H9 (cell line): Measurements from ENCODE around the gene SRSF7. TPM values are rescaled to one million over a fixed set of nuclear protein-coding genes. Genes with fewer than 3 reads are reported as not detected.

Experiments
- DNase-seq: peaks from one replicate; pipeline ENCODE4 v3.0.0-alpha.2; 2017
- H2AFZ ChIP-seq: one replicate; pipeline ENCODE4 v1.6.1; 2013; ENCODE audit warnings: mild to moderate bottlenecking, low read length, control low read depth, moderate library complexity
- H2AK5ac ChIP-seq: 2 replicates; pipeline ENCODE4 v1.6.1; 2013; ENCODE audit warnings: low read length, control low read depth, mixed read lengths; ENCODE audit not compliant: insufficient read length
- H2BK120ac ChIP-seq: one replicate; pipeline ENCODE4 v1.6.1; 2013; ENCODE audit warnings: low read depth, mild to moderate bottlenecking, low read length, control low read depth, inconsistent platforms; ENCODE audit not compliant: poor library complexity, severe bottlenecking
- H2BK12ac ChIP-seq: 2 replicates; pipeline ENCODE4 v1.6.1; 2013; ENCODE audit warnings: low read length, control low read depth, mixed read lengths, low read depth; ENCODE audit not compliant: insufficient read length
- H2BK15ac ChIP-seq: 2 replicates; pipeline ENCODE4 v1.6.1; 2013; ENCODE audit warnings: low read depth, low read length, control low read depth
- H2BK20ac ChIP-seq: one replicate; pipeline ENCODE4 v1.6.1; 2013; ENCODE audit warnings: low read depth, mild to moderate bottlenecking, low read length, control low read depth, inconsistent platforms; ENCODE audit not compliant: poor library complexity, severe bottlenecking
- H2BK5ac ChIP-seq: 2 replicates; pipeline ENCODE4 v1.6.1; 2013; ENCODE audit warnings: low read length, control low read depth, mixed read lengths; ENCODE audit not compliant: insufficient read length
- H3K14ac ChIP-seq: 2 replicates; pipeline ENCODE4 v1.6.1; 2013; ENCODE audit warnings: low read length, control low read depth; ENCODE audit not compliant: insufficient read depth
- H3K18ac ChIP-seq: 2 replicates; pipeline ENCODE4 v1.6.1; 2013; ENCODE audit warnings: low read depth, mild to moderate bottlenecking, mixed read lengths, low read length, control low read depth; ENCODE audit not compliant: insufficient read length
- H3K23ac ChIP-seq: 2 replicates; pipeline ENCODE4 v1.6.1; 2013; ENCODE audit warnings: low read length, control low read depth, mixed read lengths, low read depth; ENCODE audit not compliant: insufficient read length
- H3K23me2 ChIP-seq: 2 replicates; pipeline ENCODE4 v1.6.1; 2013; ENCODE audit warnings: low read depth, mild to moderate bottlenecking, mixed read lengths, low read length, control low read depth; ENCODE audit not compliant: insufficient read length, poor library complexity, severe bottlenecking
- H3K27ac ChIP-seq: 2 replicates; pipeline ENCODE4 v1.5.1; 2013; ENCODE audit warnings: low read length, control low read depth, mixed read lengths, low read depth; ENCODE audit not compliant: insufficient read length
- H3K27me3 ChIP-seq: 2 replicates; pipeline ENCODE4 v1.6.1; 2013; ENCODE audit warnings: low read length, control low read depth, inconsistent platforms; ENCODE audit not compliant: insufficient read depth
- H3K4ac ChIP-seq: 2 replicates; pipeline ENCODE4 v1.6.1; 2013; ENCODE audit warnings: low read depth, mild to moderate bottlenecking, control low read depth, inconsistent platforms, low read length, moderate library complexity
- H3K4me1 ChIP-seq: 2 replicates; pipeline ENCODE4 v1.6.1; 2013; ENCODE audit warnings: low read length, control low read depth, inconsistent platforms; ENCODE audit not compliant: insufficient read depth
- H3K4me2 ChIP-seq: 2 replicates; pipeline ENCODE4 v1.6.1; 2013; ENCODE audit warnings: low read length, control low read depth, mixed read lengths; ENCODE audit not compliant: insufficient read length, insufficient read depth
- H3K56ac ChIP-seq: 2 replicates; pipeline ENCODE4 v1.6.1; 2013; ENCODE audit warnings: low read depth, mild to moderate bottlenecking, mixed read lengths, low read length, control low read depth; ENCODE audit not compliant: insufficient read length
- H3K79me1 ChIP-seq: 2 replicates; pipeline ENCODE4 v1.6.1; 2013; ENCODE audit warnings: low read depth, mild to moderate bottlenecking, moderate library complexity, low read length, control low read depth, inconsistent platforms; ENCODE audit not compliant: insufficient read depth, poor library complexity, severe bottlenecking
- H3K79me2 ChIP-seq: 2 replicates; pipeline ENCODE4 v1.6.1; 2013; ENCODE audit warnings: low read length, control low read depth, inconsistent platforms; ENCODE audit not compliant: insufficient read depth
- H3K9ac ChIP-seq: 2 replicates; pipeline ENCODE4 v1.6.1; 2013; ENCODE audit warnings: low read length, control low read depth, mixed read lengths; ENCODE audit not compliant: insufficient read length; ENCODE audit errors: extremely low read depth
- H3K9me3 ChIP-seq: one replicate; pipeline ENCODE4 v1.6.1; 2013; ENCODE audit warnings: low read depth, low read length, inconsistent platforms; ENCODE audit not compliant: control insufficient read depth
- H3T11ph ChIP-seq: one replicate; pipeline ENCODE4 v1.6.1; 2013; ENCODE audit warnings: mild to moderate bottlenecking, low read length, control low read depth, inconsistent platforms
- H4K20me1 ChIP-seq: one replicate; pipeline ENCODE4 v1.6.1; 2013; ENCODE audit not compliant: control insufficient read depth, insufficient read length, insufficient read depth
- H4K5ac ChIP-seq: 2 replicates; pipeline ENCODE4 v1.6.1; 2013; ENCODE audit warnings: low read depth, mild to moderate bottlenecking, mixed read lengths, low read length, control low read depth; ENCODE audit not compliant: insufficient read length
- H4K8ac ChIP-seq: replicated peaks from 2 replicates; pipeline ENCODE4 v1.6.1; 2013; ENCODE audit warnings: low read length, control low read depth, mixed read lengths, low read depth; ENCODE audit not compliant: insufficient read length
- H4K91ac ChIP-seq: 2 replicates; pipeline ENCODE4 v1.6.1; 2013; ENCODE audit warnings: low read depth, mild to moderate bottlenecking, moderate library complexity, mixed read lengths, low read length, control low read depth; ENCODE audit not compliant: insufficient read length
- H3K27ac Mint-ChIP-seq, 3 experiments: 2 replicates in 2 of 3; 3 replicates in 1 of 3; pipeline ENCODE4 v1.8.0; 2020 to 2021; ENCODE audit warnings: mixed read lengths in 3 of 3, mild to moderate bottlenecking in 1 of 3, moderate library complexity in 1 of 3
- H3K27me3 Mint-ChIP-seq: 2 replicates; pipeline ENCODE4 v1.8.0; 2021; ENCODE audit warnings: low read depth, mild to moderate bottlenecking, moderate library complexity, mixed read lengths
- H3K36me3 Mint-ChIP-seq, 3 experiments: 2 replicates in 2 of 3; 3 replicates in 1 of 3; pipeline ENCODE4 v1.8.0; 2020 to 2021; ENCODE audit warnings: low read depth in 3 of 3, mixed read lengths in 3 of 3; ENCODE audit not compliant: insufficient read depth in 1 of 3
- H3K4me1 Mint-ChIP-seq, 2 experiments: 2 replicates each; pipeline ENCODE4 v1.8.0; 2020; ENCODE audit warnings: mixed read lengths in 2 of 2
- H3K4me3 Mint-ChIP-seq, 2 experiments: 2 replicates in 1 of 2; 3 replicates in 1 of 2; pipeline ENCODE4 v1.8.0; 2020 to 2021; ENCODE audit warnings: mild to moderate bottlenecking in 2 of 2, mixed read lengths in 2 of 2, moderate library complexity in 1 of 2
- H3K9me3 Mint-ChIP-seq, 2 experiments: 2 replicates in 1 of 2; 3 replicates in 1 of 2; pipeline ENCODE4 v1.8.0; 2020; ENCODE audit warnings: mild to moderate bottlenecking in 2 of 2, mixed read lengths in 2 of 2, moderate library complexity in 1 of 2
- CTCF ChIP-seq: fragments of 200-600 bp; sonication (generic); conservative IDR thresholded peaks from 3 replicates; pipeline ENCODE4 v1.8.0; 2021; ENCODE audit warnings: antibody characterized with exemption, mild to moderate bottlenecking
- WGBS: extraction: QIAGEN DNeasy Blood & Tissue Kit; methylation state at CpG from one replicate; pipeline ENCODE4 v1.1.7; 2013; ENCODE audit warnings: missing lambda C conversion rate, low lambda C conversion rate, mixed read lengths; ENCODE audit not compliant: insufficient read length; ENCODE audit errors: extremely low coverage; 5-methylcytosine and 5-hydroxymethylcytosine counted together
- total RNA-seq: library from RNA; stranded (reverse); gene quantifications from 2 replicates; pipeline ENCODE4 v1.2.1, GENCODE V29; 2021

Gene SRSF7
- total RNA-seq, 1 experiment from 2014 or later: 576 TPM

- H3K18ac ChIP-seq: no peak overlapping the region
- no peak overlapping the region for H2AK5ac ChIP-seq
- H3K36me3 Mint-ChIP-seq: peaks cover 70 to 91% (median 72%) of the 10 kb centered on the region in 3 experiments
- H3T11ph ChIP-seq: no peak overlapping the region
- H3K27me3 Mint-ChIP-seq: no peaks in the 10 kb centered on the region; the same call in 1 of the 2 replicates
- H3K9me3 ChIP-seq: no peaks in the 10 kb centered on the region
- H3K79me1 ChIP-seq: no peaks in the 10 kb centered on the region
- peaks cover 4 to 5% of the 10 kb centered on the region in 2 experiments; a peak in 4 of 5 replicates for H3K9me3 Mint-ChIP-seq
- H3K14ac ChIP-seq: no peak overlapping the region
- TF ChIP-seq CTCF: no peak
- H4K20me1 ChIP-seq: no peaks in the 10 kb centered on the region
- no peak for DNase-seq
- no peaks in the 10 kb centered on the region for H3K23me2 ChIP-seq
- no peak overlapping the region for H2BK5ac ChIP-seq
- no peak overlapping the region for H4K91ac ChIP-seq
- H3K27me3 ChIP-seq: no peaks in the 10 kb centered on the region
- no peak overlapping the region for H3K27ac ChIP-seq
- no peak overlapping the region for H4K8ac ChIP-seq
- no peak overlapping the region for H3K4me2 ChIP-seq
- H4K5ac ChIP-seq: no peak overlapping the region
- no peak overlapping the region for H3K56ac ChIP-seq
- no peak overlapping the region for H2BK15ac ChIP-seq
- H3K27ac Mint-ChIP-seq: peak overlapping the region in 1 of 3 experiments; percentile 55; a peak in 2 of 7 replicates
- no peak overlapping the region for H3K23ac ChIP-seq
- no peak overlapping the region for H2BK12ac ChIP-seq
- H3K4me1 ChIP-seq: no peaks in the 10 kb centered on the region
- H3K4me1 Mint-ChIP-seq: peaks cover 30 to 31% of the 10 kb centered on the region in 2 experiments
- no peak overlapping the region for H2AFZ ChIP-seq
- no peak overlapping the region for H2BK20ac ChIP-seq
- H3K4me3 Mint-ChIP-seq: no peak overlapping the region
- WGBS: no CpG with 5 or more reads among the region's 2 CpGs
- peaks cover 5% of the 10 kb centered on the region for H3K79me2 ChIP-seq
- no peak overlapping the region for H2BK120ac ChIP-seq
- H3K9ac ChIP-seq: no peak overlapping the region
- H3K4ac ChIP-seq: no peak overlapping the region
Observed at GRCh38 chr2:38744399-38744780, 6.8 kb downstream of the SRSF7 start.
